ENCODE data around the gene CCDC192. TPM values are rescaled to one million over a fixed set of nuclear protein-coding genes. Genes with fewer than 3 reads are reported as not detected.

CCDC192 gene
- total and polyA plus RNA-seq, 2 experiments from 2014 or later: 0.40 TPM; not detected in 1

GRCh38 chr5:127832067-127832466 lies 128.9 kb downstream of the CCDC192 start:
- Histone ChIP-seq H3K4me2 (no peak overlapping the region), H3K9me2 (ENCODE audit: insufficient read depth) (no peaks in the 10 kb centered on the region), H3K27ac (ENCODE audit: low read depth) (no peak overlapping the region), H3K36me3 (ENCODE audit: insufficient read depth) (no peaks in the 10 kb centered on the region), H4K20me1 (replicated peaks; ENCODE audit: insufficient read depth) (no peaks in the 10 kb centered on the region), H3K79me2 (replicated peaks; ENCODE audit: insufficient read depth) (no peaks in the 10 kb centered on the region), H3F3A (replicated peaks; ENCODE audit: low read depth) (no peaks in the 10 kb centered on the region), H3K4me3 (no peak overlapping the region), H3K27me3 (ENCODE audit: insufficient read depth) (no peaks in the 10 kb centered on the region), H2AFZ (no peak overlapping the region), H3K4me1 (ENCODE audit: insufficient read depth) (no peaks in the 10 kb centered on the region)
- H3K9me3 Mint-ChIP-seq: no peaks in the 10 kb centered on the region; the same call in 1 of the 3 replicates
- no peaks in the 10 kb centered on the region for H3K36me3 Mint-ChIP-seq (ENCODE audit: low read depth)
- TF ChIP-seq CTCF (conservative IDR thresholded peaks at IDR 0.05; ENCODE audit: low read depth in 2 of 2) (no peak), EZH2 (IDR thresholded peaks at IDR 0.05; ENCODE audit: low read depth, unreplicated experiment) (no peak), CREB1 (CRISPR knock-in tag; IDR thresholded peaks at IDR 0.05; ENCODE audit: low read depth) (no peak), ZNF462 (CRISPR knock-in tag; IDR thresholded peaks at IDR 0.05) (no peak), STAT1 (IDR thresholded peaks at IDR 0.05; ENCODE audit: unreplicated experiment) (no peak), ZNF114 (CRISPR knock-in tag; IDR thresholded peaks at IDR 0.05) (no peak), NANOG (IDR thresholded peaks at IDR 0.05; ENCODE audit: borderline replicate concordance) (no peak), EZH2phosphoT487 (IDR thresholded peaks at IDR 0.05; ENCODE audit: unreplicated experiment) (no peak), REST (IDR thresholded peaks at IDR 0.05; ENCODE audit: unreplicated experiment) (no peak), POLR2AphosphoS5 (IDR thresholded peaks at IDR 0.05; ENCODE audit: low read depth) (no peak), JUNB (IDR thresholded peaks at IDR 0.05; ENCODE audit: unreplicated experiment) (no peak), ZNF331 (CRISPR knock-in tag; IDR thresholded peaks at IDR 0.05; ENCODE audit: low read depth) (no peak), ETS1 (IDR thresholded peaks at IDR 0.05) (no peak)
- H3K27ac Mint-ChIP-seq: no peak overlapping the region
- no peaks in the 10 kb centered on the region for H3K27me3 Mint-ChIP-seq (ENCODE audit: insufficient read depth, low read depth, poor library complexity)
- ATAC-seq: no peak
- no peak overlapping the region for H3K4me3 Mint-ChIP-seq
- no peak for DNase-seq (ENCODE audit: low spot score)
- no peaks in the 10 kb centered on the region for H3K4me1 Mint-ChIP-seq
